Neuronal stem cell (in vitro differentiated cells): Measurements from ENCODE around the gene SPDEF.

Experiments
- DNase-seq: peaks from one replicate; pipeline ENCODE4 v3.0.0-alpha.2; 2013; ENCODE audit warnings: low spot score
- H2AFZ ChIP-seq: one replicate; pipeline ENCODE4 v1.6.1; 2013; ENCODE audit warnings: mild to moderate bottlenecking, low read length, inconsistent platforms
- H2AK5ac ChIP-seq: 2 replicates; pipeline ENCODE4 v1.6.1; 2013; ENCODE audit warnings: low read depth, mild to moderate bottlenecking, inconsistent platforms, low read length, moderate library complexity, mixed read lengths
- H2BK120ac ChIP-seq: 2 replicates; pipeline ENCODE4 v1.6.1; 2013; ENCODE audit warnings: low read depth, mild to moderate bottlenecking, inconsistent platforms, low read length, moderate library complexity, mixed read lengths
- H2BK12ac ChIP-seq: one replicate; pipeline ENCODE4 v1.6.1; 2013; ENCODE audit warnings: low read length, inconsistent platforms
- H2BK15ac ChIP-seq: 2 replicates; pipeline ENCODE4 v1.6.1; 2013; ENCODE audit warnings: mild to moderate bottlenecking, low read length, inconsistent platforms, mixed read lengths
- H2BK5ac ChIP-seq: one replicate; pipeline ENCODE4 v1.6.1; 2013; ENCODE audit warnings: inconsistent platforms, mild to moderate bottlenecking, low read length, moderate library complexity
- H3K14ac ChIP-seq: one replicate; pipeline ENCODE4 v1.6.1; 2013; ENCODE audit warnings: low read length, inconsistent platforms
- H3K18ac ChIP-seq: 2 replicates; pipeline ENCODE4 v1.6.1; 2013; ENCODE audit warnings: low read length, inconsistent platforms
- H3K23ac ChIP-seq: 2 replicates; pipeline ENCODE4 v1.6.1; 2013; ENCODE audit warnings: low read depth, mild to moderate bottlenecking, mixed read lengths, low read length, inconsistent platforms; ENCODE audit not compliant: poor library complexity
- H3K27ac ChIP-seq: replicated peaks from 3 replicates; pipeline ENCODE4 v1.5.1; 2013; ENCODE audit warnings: low read length, inconsistent platforms
- H3K27me3 ChIP-seq, 3 experiments: 2 replicates each; pipeline ENCODE4 v1.6.1; 2013; ENCODE audit warnings: low read length in 3 of 3, mild to moderate bottlenecking in 2 of 3, inconsistent platforms in 1 of 3, low read depth in 1 of 3, mixed read lengths in 1 of 3, moderate library complexity in 1 of 3; ENCODE audit not compliant: control insufficient read depth in 3 of 3, insufficient read depth in 3 of 3
- H3K36me3 ChIP-seq, 2 donors: replicated peaks in 1 of 2; 2 replicates each; pipeline ENCODE4 v1.6.1; 2013; ENCODE audit warnings: low read length in 2 of 2; ENCODE audit not compliant: control insufficient read depth in 2 of 2, insufficient read depth in 2 of 2
- H3K4ac ChIP-seq: 2 replicates; pipeline ENCODE4 v1.6.1; 2013; ENCODE audit warnings: inconsistent platforms, mild to moderate bottlenecking, low read length, moderate library complexity
- H3K4me1 ChIP-seq, 2 donors: 1 replicate in 1 of 2; 2 replicates in 1 of 2; pipeline ENCODE4 v1.6.1; 2013; ENCODE audit warnings: low read length in 2 of 2, low read depth in 1 of 2; ENCODE audit not compliant: control insufficient read depth in 2 of 2, insufficient read depth in 1 of 2
- H3K4me2 ChIP-seq: one replicate; pipeline ENCODE4 v1.6.1; 2013; ENCODE audit warnings: mild to moderate bottlenecking, low read length, inconsistent platforms; ENCODE audit not compliant: insufficient read depth, poor library complexity, severe bottlenecking
- H3K4me3 ChIP-seq, 2 donors: 2 replicates each; pipeline ENCODE4 v1.5.1; 2013; ENCODE audit warnings: low read length in 2 of 2, mild to moderate bottlenecking in 2 of 2, inconsistent platforms in 1 of 2, moderate library complexity in 1 of 2
- H3K79me1 ChIP-seq: one replicate; pipeline ENCODE4 v1.6.1; 2013; ENCODE audit warnings: low read depth, mild to moderate bottlenecking, inconsistent platforms, low read length, moderate library complexity
- H3K9ac ChIP-seq: one replicate; pipeline ENCODE4 v1.6.1; 2013; ENCODE audit warnings: mild to moderate bottlenecking, low read depth, low read length, inconsistent platforms; ENCODE audit not compliant: poor library complexity
- H3K9me3 ChIP-seq, 2 donors: replicated peaks in 1 of 2; 2 replicates each; pipeline versions ENCODE3 to v1.6.1; 2013; ENCODE audit warnings: low read length in 2 of 2, mild to moderate bottlenecking in 2 of 2, inconsistent platforms in 1 of 2, low read depth in 1 of 2, mixed read lengths in 1 of 2, moderate library complexity in 1 of 2; ENCODE audit not compliant: control insufficient read depth in 2 of 2, insufficient read depth in 1 of 2
- H4K8ac ChIP-seq: one replicate; pipeline ENCODE4 v1.6.1; 2013; ENCODE audit warnings: low read depth, mild to moderate bottlenecking, inconsistent platforms, low read length, moderate library complexity
- H4K91ac ChIP-seq: one replicate; pipeline ENCODE4 v1.6.1; 2013; ENCODE audit warnings: low read length, low read depth, mild to moderate bottlenecking, inconsistent platforms; ENCODE audit not compliant: poor library complexity
- WGBS, 2 donors: extraction: QIAGEN DNeasy Blood & Tissue Kit; methylation state at CpG; one replicate each; pipeline ENCODE4 v1.1.7; 2013; ENCODE audit warnings: missing lambda C conversion rate in 2 of 2, mixed read lengths in 1 of 2; ENCODE audit not compliant: insufficient read length in 2 of 2, insufficient replicate concordance in 1 of 2; ENCODE audit errors: extremely low coverage in 2 of 2; 5-methylcytosine and 5-hydroxymethylcytosine counted together

Gene SPDEF

DNA sequence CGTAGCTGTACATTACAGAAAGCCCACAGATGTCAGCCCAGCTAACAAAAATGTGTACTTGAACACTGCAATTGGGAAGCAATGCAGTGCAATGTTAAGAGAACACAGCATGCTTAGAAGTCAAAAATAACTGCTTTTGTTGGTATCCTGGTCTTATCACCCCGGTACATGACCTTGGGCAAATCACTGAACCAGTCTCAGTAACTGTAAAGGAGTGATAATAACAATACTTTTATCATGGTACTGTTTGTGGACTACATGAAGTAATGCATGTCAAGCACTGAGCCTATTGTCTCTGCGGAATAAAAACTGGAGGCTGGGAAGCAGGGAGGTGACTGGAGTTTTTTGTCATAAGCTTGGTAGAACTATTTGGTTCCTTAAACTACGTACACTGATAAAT, 44.7 kb upstream of the SPDEF start:
- Histone ChIP-seq H2BK15ac (no peak overlapping the region), H2BK5ac (no peak overlapping the region), H3K79me1 (no peaks in the 10 kb centered on the region), H3K36me3 (peaks cover 2 to 4% of the 10 kb centered on the region in 2 donors), H3K9ac (no peak overlapping the region), H2AFZ (no peak overlapping the region), H3K9me3 (no peaks in the 10 kb centered on the region), H3K14ac (no peak overlapping the region), H3K4me2 (no peak overlapping the region), H3K4me3 (no peak overlapping the region), H2AK5ac (no peak overlapping the region), H3K18ac (no peak overlapping the region), H3K4me1 (peaks cover 6 to 7% of the 10 kb centered on the region in 2 donors), H3K4ac (no peak overlapping the region), H4K91ac (no peak overlapping the region), H3K27ac (no peak overlapping the region), H2BK120ac (no peak overlapping the region), H2BK12ac (no peak overlapping the region), H3K23ac (no peak overlapping the region), H3K27me3 (no peaks in the 10 kb centered on the region), H4K8ac (no peak overlapping the region)
- WGBS, 2 donors: no CpG with 5 or more reads among the region's 4 CpGs
- DNase-seq: no peak

DNA sequence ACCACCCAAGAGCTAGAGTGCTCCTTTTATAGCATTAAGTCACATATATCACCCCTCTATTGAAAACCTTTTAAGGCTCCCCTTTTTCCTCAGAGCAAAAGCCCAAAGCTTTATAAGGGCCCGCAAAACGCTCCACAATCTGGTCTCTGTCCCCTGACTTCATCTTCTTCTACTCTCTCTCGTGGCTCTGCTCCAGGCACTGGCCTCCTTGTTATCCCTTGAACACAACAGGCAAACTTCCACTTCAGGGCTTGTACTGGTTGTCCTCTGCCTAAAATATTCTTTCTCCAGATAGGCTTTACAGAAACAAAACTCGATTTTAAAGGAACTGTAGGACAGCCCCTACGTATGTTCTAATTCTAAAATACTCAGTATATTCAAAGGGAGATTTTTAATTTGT, 44.0 kb upstream of the SPDEF start:
- Histone ChIP-seq H2BK15ac (no peak overlapping the region), H2BK12ac (no peak overlapping the region), H3K27ac (no peak overlapping the region), H3K14ac (no peak overlapping the region), H3K4ac (no peak overlapping the region), H3K4me2 (no peak overlapping the region), H4K8ac (no peak overlapping the region), H3K79me1 (no peaks in the 10 kb centered on the region), H3K4me1 (peaks cover 6 to 7% of the 10 kb centered on the region in 2 donors), H3K18ac (no peak overlapping the region), H3K9me3 (no peaks in the 10 kb centered on the region), H2BK5ac (no peak overlapping the region), H2AFZ (no peak overlapping the region), H3K27me3 (no peaks in the 10 kb centered on the region), H3K9ac (no peak overlapping the region), H4K91ac (no peak overlapping the region), H3K4me3 (no peak overlapping the region), H3K23ac (no peak overlapping the region), H3K36me3 (no peaks in the 10 kb centered on the region), H2BK120ac (no peak overlapping the region), H2AK5ac (no peak overlapping the region)
- WGBS, 2 donors: no CpG with 5 or more reads among the region's 5 CpGs
- DNase-seq: no peak

DNA sequence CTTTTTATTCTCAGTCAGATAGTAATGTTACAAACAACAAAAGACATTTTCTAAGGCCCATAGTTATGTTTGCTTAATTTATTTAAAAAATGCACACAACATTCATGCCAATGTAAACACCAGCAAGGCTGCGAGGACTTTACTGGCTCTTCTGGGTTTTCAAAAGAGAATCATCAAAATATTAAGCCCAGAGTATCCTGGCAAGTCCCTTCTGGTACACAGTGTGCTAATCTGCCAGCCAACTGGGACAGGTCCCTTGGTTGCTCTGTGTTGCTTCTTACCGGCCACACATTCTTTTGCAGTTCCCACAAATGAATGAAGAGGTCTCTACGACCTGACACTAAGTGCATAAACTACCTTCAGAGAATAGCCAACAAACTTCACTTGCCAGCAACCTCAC, 42.6 kb upstream of the SPDEF start:
- H3K79me1 ChIP-seq: peaks cover under 1% of the 10 kb centered on the region
- no CpG with 5 or more reads among the region's 3 CpGs for WGBS, 2 donors

DNA sequence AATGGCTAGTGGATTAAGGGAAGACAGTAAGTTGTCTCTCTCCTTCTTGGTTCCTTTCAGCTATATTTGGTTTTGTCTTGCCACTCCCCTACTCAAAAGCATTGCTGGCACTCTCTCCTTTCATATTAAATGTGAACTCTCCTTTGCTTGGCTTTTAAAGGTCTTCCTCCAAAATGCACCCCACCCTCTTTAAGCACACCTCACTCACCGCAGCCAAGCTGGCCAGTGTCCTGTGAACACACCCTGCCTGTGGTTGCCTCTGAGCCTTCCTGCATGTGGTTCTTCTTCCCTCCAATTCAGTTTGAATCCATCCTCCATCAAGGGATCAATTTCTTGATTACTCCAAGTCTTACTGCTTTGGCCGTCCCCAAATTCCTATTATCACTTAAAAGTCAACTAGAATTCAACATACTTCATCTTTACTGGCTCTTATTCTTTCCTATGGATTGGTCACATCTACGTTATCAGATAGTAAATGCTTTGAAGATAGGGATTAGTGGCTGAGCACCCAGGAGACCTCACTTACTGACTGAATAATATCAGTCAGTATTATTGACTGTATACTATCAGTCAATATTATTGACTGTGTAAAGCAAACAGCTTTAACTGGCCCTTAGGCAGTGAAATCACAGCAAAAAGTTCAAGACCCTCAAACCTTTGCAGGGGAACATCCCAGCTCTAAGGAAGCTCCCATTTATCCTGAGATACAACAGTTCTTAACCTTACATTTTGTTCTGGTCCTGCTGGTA, 41.6 kb upstream of the SPDEF start:
- no peak overlapping the region for H3K23ac ChIP-seq
- H3K14ac ChIP-seq: no peak overlapping the region
- H3K4ac ChIP-seq: no peak overlapping the region
- H3K4me2 ChIP-seq: no peak overlapping the region
- DNase-seq: no peak
- H4K8ac ChIP-seq: no peak overlapping the region
- H3K79me1 ChIP-seq: peaks cover 2% of the 10 kb centered on the region
- H3K9ac ChIP-seq: no peak overlapping the region
- no peak overlapping the region for H2BK15ac ChIP-seq
- H3K27me3 ChIP-seq: no peaks in the 10 kb centered on the region
- no peak overlapping the region for H2BK5ac ChIP-seq
- no peak overlapping the region for H2BK12ac ChIP-seq
- peaks cover 6 to 7% of the 10 kb centered on the region in 2 donors for H3K4me1 ChIP-seq
- no peak overlapping the region for H2BK120ac ChIP-seq
- H3K27ac ChIP-seq: no peak overlapping the region
- no peak overlapping the region for H3K18ac ChIP-seq
- H3K4me3 ChIP-seq: no peak overlapping the region
- H2AK5ac ChIP-seq: no peak overlapping the region
- no peak overlapping the region for H2AFZ ChIP-seq
- H3K9me3 ChIP-seq: no peaks in the 10 kb centered on the region
- peaks cover 0 to 2% of the 10 kb centered on the region in 2 donors for H3K36me3 ChIP-seq
- no CpG with 5 or more reads among the region's 3 CpGs for WGBS, 2 donors
- H4K91ac ChIP-seq: no peak overlapping the region

More for the DNA sequence above, 42.6 kb upstream of the SPDEF start:
- H3K9ac ChIP-seq: no peak overlapping the region
- no peaks in the 10 kb centered on the region for H3K27me3 ChIP-seq
- H2BK120ac ChIP-seq: no peak overlapping the region
- H2AFZ ChIP-seq: no peak overlapping the region
- no peak for DNase-seq
- H2BK12ac ChIP-seq: no peak overlapping the region
- no peak overlapping the region for H2BK15ac ChIP-seq
- no peak overlapping the region for H3K27ac ChIP-seq
- H3K4me2 ChIP-seq: no peak overlapping the region
- no peaks in the 10 kb centered on the region for H3K9me3 ChIP-seq
- H3K36me3 ChIP-seq: no peaks in the 10 kb centered on the region
- no peak overlapping the region for H3K14ac ChIP-seq
- no peak overlapping the region for H3K23ac ChIP-seq
- no peak overlapping the region for H4K8ac ChIP-seq
- no peak overlapping the region for H2AK5ac ChIP-seq
- H4K91ac ChIP-seq: no peak overlapping the region
- H3K18ac ChIP-seq: no peak overlapping the region
- no peak overlapping the region for H3K4ac ChIP-seq
- no peak overlapping the region for H2BK5ac ChIP-seq
- no peak overlapping the region for H3K4me3 ChIP-seq
- peaks cover 6 to 7% of the 10 kb centered on the region in 2 donors for H3K4me1 ChIP-seq
